ENCODE measurements around the gene LENG1.
"Not testable (repeated sequence)": the region's sequence is repeated elsewhere in the genome, so short reads cannot be mapped to it uniquely, and the experiment has no call there.

The LENG1 gene

GRCh38 chr19:54179262-54179852 lies 19.8 kb upstream of the LENG1 start:
- no peak for TF ChIP-seq CTCF (conservative IDR thresholded peaks at IDR 0.05; ENCODE audit: low read depth, low read length)

GRCh38 chr19:54178581-54179261 lies 19.2 kb upstream of the LENG1 start:
- TF ChIP-seq CTCF (conservative IDR thresholded peaks at IDR 0.05; ENCODE audit: low read depth, low read length), result no peak
- no peak overlapping the region for H3K4me3 ChIP-seq (ENCODE audit: low read length)
- DNase-seq (ENCODE audit: low read depth), result no peak

More at GRCh38 chr19:54179262-54179852, 19.8 kb upstream of the LENG1 start:
- H3K4me3 ChIP-seq (ENCODE audit: low read length), result no peak overlapping the region
- no peak for DNase-seq (ENCODE audit: low read depth)

- no peak for DNase-seq (ENCODE audit: low read depth)
- TF ChIP-seq CTCF (conservative IDR thresholded peaks at IDR 0.05; ENCODE audit: low read depth, low read length), result no peak
- H3K4me3 ChIP-seq (ENCODE audit: low read length), result no peak overlapping the region
Measured at GRCh38 chr19:54173951-54174834, 14.7 kb upstream of the LENG1 start.

- H3K4me3 ChIP-seq (ENCODE audit: low read length), result no peak overlapping the region
- DNase-seq (ENCODE audit: low read depth), result no peak
- no peak for TF ChIP-seq CTCF (conservative IDR thresholded peaks at IDR 0.05; ENCODE audit: low read depth, low read length)
Measured at GRCh38 chr19:54173359-54173699, 13.8 kb upstream of the LENG1 start.

- TF ChIP-seq CTCF (conservative IDR thresholded peaks at IDR 0.05; ENCODE audit: low read depth, low read length), result peak; percentile 13
- no peak for DNase-seq (ENCODE audit: low read depth)
- no peak within 1 kb of the TSS for H3K4me3 ChIP-seq (ENCODE audit: low read length)
Measured at GRCh38 chr19:54172471-54173358, 13.2 kb upstream of the LENG1 start, which contains the start of gene TMC4. Gene TMC4 (minus strand): TSS chr19:54173160. CDS start chr19:54173117, 43 bp downstream.

- not testable (repeated sequence) for H3K4me3 ChIP-seq (ENCODE audit: low read length)
Measured at GRCh38 chr19:54171736-54172431, 12.4 kb upstream of the LENG1 start.

More at GRCh38 chr19:54171736-54172431, 12.4 kb upstream of the LENG1 start:
- DNase-seq (ENCODE audit: low read depth), result not testable (repeated sequence)

All from retinal pigment epithelial cell (primary cell).